ENCODE data around the gene TRMT1.

TRMT1 gene

GRCh38 chr19:13078381-13078780 is 38.2 kb downstream of the TRMT1 start:
- TF ChIP-seq, protein P1, sequence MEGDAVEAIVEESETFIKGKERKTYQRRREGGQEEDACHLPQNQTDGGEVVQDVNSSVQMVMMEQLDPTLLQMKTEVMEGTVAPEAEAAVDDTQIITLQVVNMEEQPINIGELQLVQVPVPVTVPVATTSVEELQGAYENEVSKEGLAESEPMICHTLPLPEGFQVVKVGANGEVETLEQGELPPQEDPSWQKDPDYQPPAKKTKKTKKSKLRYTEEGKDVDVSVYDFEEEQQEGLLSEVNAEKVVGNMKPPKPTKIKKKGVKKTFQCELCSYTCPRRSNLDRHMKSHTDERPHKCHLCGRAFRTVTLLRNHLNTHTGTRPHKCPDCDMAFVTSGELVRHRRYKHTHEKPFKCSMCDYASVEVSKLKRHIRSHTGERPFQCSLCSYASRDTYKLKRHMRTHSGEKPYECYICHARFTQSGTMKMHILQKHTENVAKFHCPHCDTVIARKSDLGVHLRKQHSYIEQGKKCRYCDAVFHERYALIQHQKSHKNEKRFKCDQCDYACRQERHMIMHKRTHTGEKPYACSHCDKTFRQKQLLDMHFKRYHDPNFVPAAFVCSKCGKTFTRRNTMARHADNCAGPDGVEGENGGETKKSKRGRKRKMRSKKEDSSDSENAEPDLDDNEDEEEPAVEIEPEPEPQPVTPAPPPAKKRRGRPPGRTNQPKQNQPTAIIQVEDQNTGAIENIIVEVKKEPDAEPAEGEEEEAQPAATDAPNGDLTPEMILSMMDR (IDR thresholded peaks at IDR 0.05; ENCODE audit: borderline replicate concordance, control extremely low read depth, extremely low read depth, insufficient read depth, missing control alignments) = no peak
- DNase-seq (ENCODE audit: low spot score) = no peak
- in situ Hi-C loops (cut with MboI; ENCODE audit: low sequenced_read_pairs, unreplicated experiment) = no loop called here

- TF ChIP-seq, protein P1 (IDR thresholded peaks at IDR 0.05; ENCODE audit: borderline replicate concordance, control extremely low read depth, extremely low read depth, insufficient read depth, missing control alignments) = no peak
- in situ Hi-C loops (cut with MboI; ENCODE audit: low sequenced_read_pairs, unreplicated experiment) = no loop called here
- DNase-seq (ENCODE audit: low spot score) = no peak
Measured at GRCh38 chr19:13077240-13077639, 39.3 kb downstream of the TRMT1 start.

- in situ Hi-C loops (cut with MboI; ENCODE audit: low sequenced_read_pairs, unreplicated experiment) = no loop called here
- no peak for DNase-seq (ENCODE audit: low spot score)
- TF ChIP-seq, protein P1 (IDR thresholded peaks at IDR 0.05; ENCODE audit: borderline replicate concordance, control extremely low read depth, extremely low read depth, insufficient read depth, missing control alignments) = no peak
Measured at GRCh38 chr19:13076787-13077186, 39.8 kb downstream of the TRMT1 start.

DNA sequence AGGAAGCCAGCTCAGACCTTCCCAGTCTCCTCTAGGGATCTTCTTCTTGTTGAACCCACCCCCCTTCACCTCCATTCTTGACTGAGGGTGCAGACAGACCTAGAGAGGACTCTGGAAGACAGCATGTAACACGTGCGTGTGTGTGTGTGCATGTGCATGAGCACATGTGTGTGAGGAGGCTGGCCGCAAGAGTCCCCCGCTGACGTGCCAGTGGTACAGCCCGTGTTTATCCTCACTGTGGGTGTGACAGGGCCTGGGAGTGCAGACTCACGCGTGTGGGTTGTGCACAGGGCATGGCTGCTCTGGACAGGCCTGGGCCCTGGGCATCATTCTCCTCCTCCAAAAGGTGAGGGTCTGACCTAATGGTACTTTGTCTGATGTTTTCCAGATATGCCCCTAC is 40.2 kb downstream of the TRMT1 start:
- in situ Hi-C loops (cut with MboI; ENCODE audit: low sequenced_read_pairs, unreplicated experiment) = no loop called here
- no peak for DNase-seq (ENCODE audit: low spot score)
- TF ChIP-seq, protein P1 (IDR thresholded peaks at IDR 0.05; ENCODE audit: borderline replicate concordance, control extremely low read depth, extremely low read depth, insufficient read depth, missing control alignments) = no peak

GRCh38 chr19:13074378-13074777 is 42.2 kb downstream of the TRMT1 start:
- TF ChIP-seq, protein P1 (IDR thresholded peaks at IDR 0.05; ENCODE audit: borderline replicate concordance, control extremely low read depth, extremely low read depth, insufficient read depth, missing control alignments) = no peak
- in situ Hi-C loops (cut with MboI; ENCODE audit: low sequenced_read_pairs, unreplicated experiment) = no loop called here
- no peak for DNase-seq (ENCODE audit: low spot score)

- no peak for DNase-seq (ENCODE audit: low spot score)
- TF ChIP-seq, protein P1 (IDR thresholded peaks at IDR 0.05; ENCODE audit: borderline replicate concordance, control extremely low read depth, extremely low read depth, insufficient read depth, missing control alignments) = no peak
- in situ Hi-C loops (cut with MboI; ENCODE audit: low sequenced_read_pairs, unreplicated experiment) = no loop called here
Measured at GRCh38 chr19:13073263-13073662, 43.3 kb downstream of the TRMT1 start.
